Ishikawa (cell line): ENCODE data around the gene DPEP1.

Experiments used
- CEBPB ChIP-seq: IDR thresholded peaks from 2 replicates; pipeline ENCODE4 v1.6.1; 2012
- CREB1 ChIP-seq: IDR thresholded peaks from 2 replicates; pipeline ENCODE4 v1.6.1; 2012; ENCODE audit warnings: low read depth
- EGR1 ChIP-seq: IDR thresholded peaks from 2 replicates; pipeline ENCODE4 v1.6.1; 2012
- EP300 ChIP-seq: IDR thresholded peaks from 2 replicates; pipeline ENCODE4 v1.6.1; 2012; ENCODE audit warnings: borderline replicate concordance
- FOXM1 ChIP-seq: IDR thresholded peaks from 2 replicates; pipeline ENCODE4 v1.6.1; 2012; ENCODE audit warnings: low read depth, borderline replicate concordance
- MAX ChIP-seq: IDR thresholded peaks from 2 replicates; pipeline ENCODE4 v1.6.1; 2012
- NFIC ChIP-seq: IDR thresholded peaks from 2 replicates; pipeline ENCODE4 v1.6.1; 2012
- RAD21 ChIP-seq: IDR thresholded peaks from 2 replicates; pipeline ENCODE4 v1.6.1; 2012; ENCODE audit warnings: low read depth
- REST ChIP-seq: IDR thresholded peaks from 2 replicates; pipeline ENCODE4 v1.6.1; 2012; ENCODE audit warnings: low read depth, mild to moderate bottlenecking
- TAF1 ChIP-seq: IDR thresholded peaks from 2 replicates; pipeline ENCODE4 v1.6.1; 2012; ENCODE audit warnings: low read depth, mild to moderate bottlenecking
- TCF12 ChIP-seq: IDR thresholded peaks from 2 replicates; pipeline ENCODE4 v1.6.1; 2012; ENCODE audit warnings: low read depth
- TEAD4 ChIP-seq: IDR thresholded peaks from 2 replicates; pipeline ENCODE4 v1.6.1; 2012
- USF1 ChIP-seq: IDR thresholded peaks from 2 replicates; pipeline ENCODE4 v1.6.1; 2012
- YY1 ChIP-seq: IDR thresholded peaks from 2 replicates; pipeline ENCODE4 v1.6.1; 2012; ENCODE audit warnings: low read depth
- ZBTB7A ChIP-seq: IDR thresholded peaks from 2 replicates; pipeline ENCODE4 v1.6.1; 2012; ENCODE audit warnings: low read depth

Gene DPEP1

GRCh38 chr16:89596061-89596689, 17.3 kb upstream of the DPEP1 start:
- TF ChIP-seq ZBTB7A (no peak), TAF1 (no peak), TEAD4 (no peak), RAD21 (no peak), USF1 (no peak), REST (no peak), FOXM1 (no peak), YY1 (no peak), EP300 (no peak), NFIC (no peak), CREB1 (no peak), TCF12 (no peak), MAX (no peak), CEBPB (no peak), EGR1 (no peak)

GRCh38 chr16:89596957-89597649, 16.3 kb upstream of the DPEP1 start:
- TF ChIP-seq EP300 (no peak), EGR1 (no peak), YY1 (no peak), REST (no peak), TAF1 (no peak), USF1 (no peak), TEAD4 (no peak), TCF12 (no peak), CREB1 (no peak), RAD21 (no peak), CEBPB (no peak), FOXM1 (no peak), NFIC (no peak), MAX (no peak), ZBTB7A (no peak)

- TF ChIP-seq NFIC (no peak), TCF12 (no peak), REST (no peak), USF1 (no peak), YY1 (no peak), FOXM1 (no peak), ZBTB7A (no peak), EP300 (no peak), MAX (no peak), TAF1 (no peak), CEBPB (no peak), EGR1 (no peak), RAD21 (no peak), CREB1 (no peak), TEAD4 (no peak)
These were observed 15.2 kb upstream of the DPEP1 start for GRCh38 chr16:89598199-89598598.
